Adrenal gland (tissue), 5 donors: Measurements from ENCODE around the gene KBTBD12.

ENCODE experiments used
- CTCF ChIP-seq, 6 experiments: fragments of 450-650 bp in 4 of 6; fragments of 200-600 bp in 2 of 6; sonication (generic) in 1 of 6; IDR thresholded peaks; 1 replicate in 5 of 6; 2 replicates in 1 of 6; pipeline versions ENCODE4 v1.5.1 to v1.8.0; 2016 to 2021; ENCODE audit warnings: antibody characterized with exemption in 6 of 6, mild to moderate bottlenecking in 2 of 6, moderate library complexity in 1 of 6
- POLR2A ChIP-seq, 2 donors: fragments of 450-650 bp; IDR thresholded peaks; one replicate each; pipeline ENCODE4 v1.6.1; 2017; ENCODE audit warnings: antibody characterized with exemption in 2 of 2, mild to moderate bottlenecking in 2 of 2, moderate library complexity in 1 of 2
- donor health status: DM: no; HTN: no; CAD: no.

DNA sequence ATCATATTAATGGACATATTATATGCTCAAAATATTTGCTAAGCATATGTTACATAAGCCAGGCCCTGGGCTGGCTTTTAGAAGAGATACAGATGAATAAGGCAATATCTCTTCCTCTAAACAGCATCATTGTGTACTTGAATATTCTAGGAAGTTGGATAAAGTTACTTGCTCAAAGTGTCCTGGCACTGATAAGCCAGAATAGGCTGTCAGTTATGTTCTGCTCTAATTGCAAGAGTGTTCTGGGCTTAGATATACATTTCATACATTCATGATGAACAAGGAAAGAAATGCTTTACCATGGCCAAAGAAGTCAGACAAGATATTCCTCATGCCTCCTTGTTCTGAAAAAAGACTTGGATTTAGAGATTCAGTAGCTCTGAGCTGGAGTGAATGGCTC, 40.7 kb downstream of the KBTBD12 start:
- TF ChIP-seq CTCF (IDR thresholded peaks at IDR 0.05): no peak
- TF ChIP-seq POLR2A (IDR thresholded peaks at IDR 0.05): no peak
